SKM-1 treated with dmso at 0.1 percent for 144 hours (cell line): ENCODE results near the gene ZAP70.

Source experiments
- DNase-seq: peaks from one replicate; lab custom pipeline; 2025; ENCODE audit not compliant: unreplicated experiment; lab: John Stamatoyannopoulos, UW

The ZAP70 gene

GRCh38 chr2:97732436-97733340 is 19.3 kb downstream of the ZAP70 start:
- no peak for DNase-seq

GRCh38 chr2:97733341-97734035 is 20.1 kb downstream of the ZAP70 start:
- DNase-seq: no peak

GRCh38 chr2:97734061-97735051 is 21.0 kb downstream of the ZAP70 start:
- DNase-seq: no peak

GRCh38 chr2:97735161-97735561 is 21.8 kb downstream of the ZAP70 start:
- DNase-seq: no peak

GRCh38 chr2:97736185-97736584 is 22.8 kb downstream of the ZAP70 start:
- DNase-seq: no peak

GRCh38 chr2:97736608-97737330 is 23.4 kb downstream of the ZAP70 start:
- DNase-seq: no peak

- no peak for DNase-seq
Measured at GRCh38 chr2:97737421-97738178, 24.2 kb downstream of the ZAP70 start.

GRCh38 chr2:97738179-97739019 is 25.0 kb downstream of the ZAP70 start:
- no peak for DNase-seq

- no peak for DNase-seq
Measured at GRCh38 chr2:97739020-97739892, 25.9 kb downstream of the ZAP70 start.

GRCh38 chr2:97739893-97740245 is 26.5 kb downstream of the ZAP70 start:
- DNase-seq: no peak

- DNase-seq: peak; percentile 73
Measured at GRCh38 chr2:97740590-97741182, 27.3 kb downstream of the ZAP70 start.

- no peak for DNase-seq
Measured at GRCh38 chr2:97741251-97741650, 27.9 kb downstream of the ZAP70 start.

GRCh38 chr2:97741686-97742085 is 28.3 kb downstream of the ZAP70 start:
- DNase-seq: no peak

GRCh38 chr2:97742381-97742847 is 29.0 kb downstream of the ZAP70 start:
- no peak for DNase-seq

- no peak for DNase-seq
Measured at GRCh38 chr2:97743913-97744312, 30.5 kb downstream of the ZAP70 start.

- no peak for DNase-seq
Measured at GRCh38 chr2:97745474-97746174, 32.2 kb downstream of the ZAP70 start.

- DNase-seq: no peak
Measured at GRCh38 chr2:97747285-97747684, 33.9 kb downstream of the ZAP70 start.
